ENCODE data around the gene SWAP70. TPM values are rescaled to one million over a fixed set of nuclear protein-coding genes. Genes with fewer than 3 reads are reported as not detected.

Gene SWAP70
- total and polyA plus RNA-seq, 2 of the 13 experiments (the other 11 are each of a cell fraction or from before 2014, with no cell fraction given): 4.6 to 8.7 TPM

DNA sequence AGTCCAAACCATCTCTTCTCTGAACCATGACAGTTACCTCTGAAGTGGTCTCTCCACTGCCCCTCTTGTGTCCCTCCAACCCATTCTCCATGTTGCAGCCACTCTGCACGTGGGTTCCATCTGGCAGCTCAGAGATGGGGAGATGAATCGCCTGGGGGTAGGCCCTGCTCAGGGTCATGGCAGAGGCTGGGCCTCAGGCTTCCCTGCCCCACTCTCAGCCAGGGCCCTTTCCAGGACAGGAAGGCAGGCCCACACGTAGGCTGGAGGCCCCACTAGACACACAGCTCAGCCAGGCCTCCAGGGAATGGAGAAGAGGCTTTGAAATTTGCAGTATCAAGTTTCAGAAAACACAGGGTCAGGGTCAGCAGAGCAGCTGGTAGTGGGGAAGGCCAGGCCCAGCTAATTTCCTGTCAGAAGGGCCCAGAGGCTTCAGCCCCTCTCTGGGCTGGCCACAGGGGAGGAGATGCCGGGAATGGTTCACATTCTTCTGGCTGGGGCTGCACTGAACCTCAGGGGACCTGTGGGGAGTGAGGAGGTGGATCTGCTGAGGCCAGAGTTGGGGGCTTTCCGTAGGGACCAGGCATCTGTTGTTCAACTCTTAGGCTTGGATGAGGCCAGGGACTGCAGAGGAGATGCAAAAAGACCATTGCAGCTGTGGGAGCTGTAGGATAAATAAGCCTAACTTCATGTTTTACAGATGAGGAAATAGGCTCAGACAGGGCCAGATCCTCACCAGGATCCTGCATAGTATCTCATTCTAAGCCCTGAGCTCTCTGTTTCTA, 101.6 kb downstream of the SWAP70 start (continued):
- TF ChIP-seq, protein P1, sequence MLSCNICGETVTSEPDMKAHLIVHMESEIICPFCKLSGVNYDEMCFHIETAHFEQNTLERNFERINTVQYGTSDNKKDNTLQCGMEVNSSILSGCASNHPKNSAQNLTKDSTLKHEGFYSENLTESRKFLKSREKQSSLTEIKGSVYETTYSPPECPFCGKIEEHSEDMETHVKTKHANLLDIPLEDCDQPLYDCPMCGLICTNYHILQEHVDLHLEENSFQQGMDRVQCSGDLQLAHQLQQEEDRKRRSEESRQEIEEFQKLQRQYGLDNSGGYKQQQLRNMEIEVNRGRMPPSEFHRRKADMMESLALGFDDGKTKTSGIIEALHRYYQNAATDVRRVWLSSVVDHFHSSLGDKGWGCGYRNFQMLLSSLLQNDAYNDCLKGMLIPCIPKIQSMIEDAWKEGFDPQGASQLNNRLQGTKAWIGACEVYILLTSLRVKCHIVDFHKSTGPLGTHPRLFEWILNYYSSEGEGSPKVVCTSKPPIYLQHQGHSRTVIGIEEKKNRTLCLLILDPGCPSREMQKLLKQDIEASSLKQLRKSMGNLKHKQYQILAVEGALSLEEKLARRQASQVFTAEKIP (CRISPR knock-in tag; IDR thresholded peaks at IDR 0.05; ENCODE audit: borderline replicate concordance): no peak
- TF ChIP-seq ZNF670 (CRISPR knock-in tag; IDR thresholded peaks at IDR 0.05; ENCODE audit: borderline replicate concordance) (peak; percentile 91; the same call in 1 of the 2 replicates), TP53 (CRISPR knock-in tag; conservative IDR thresholded peaks at IDR 0.05) (peak; percentile 59; the same call in 1 of the 2 replicates), SSRP1 (CRISPR knock-in tag; IDR thresholded peaks at IDR 0.05) (0 out of 2 replicates have a peak, but pooled peaks have one; percentile 72), PHF8 (CRISPR knock-in tag; IDR thresholded peaks at IDR 0.05) (peak; percentile 78), EZH2 (conservative IDR thresholded peaks at IDR 0.05; ENCODE audit: low read depth, low read length) (no peak), IRX3 (CRISPR knock-in tag; IDR thresholded peaks at IDR 0.05; ENCODE audit: borderline replicate concordance, low read depth) (no peak), SYNCRIP (IDR thresholded peaks at IDR 0.05; ENCODE audit: insufficient read depth, low read depth, low read length) (no peak), HOXD1 (CRISPR knock-in tag; IDR thresholded peaks at IDR 0.05) (peak; percentile 49; the same call in 1 of the 2 replicates), FOXA1 (IDR thresholded peaks at IDR 0.05) (no peak), FOXA1 (CRISPR knock-in tag; IDR thresholded peaks at IDR 0.05) (no peak), HES4 (CRISPR knock-in tag; IDR thresholded peaks at IDR 0.05; ENCODE audit: borderline replicate concordance) (peak; percentile 47; the same call in 1 of the 2 replicates), ZNF660 (CRISPR knock-in tag; IDR thresholded peaks at IDR 0.05; ENCODE audit: borderline replicate concordance, low read depth) (no peak; the same call in 1 of the 2 replicates), HHEX (CRISPR knock-in tag; IDR thresholded peaks at IDR 0.05) (no peak)
- TF ChIP-seq, protein P2, sequence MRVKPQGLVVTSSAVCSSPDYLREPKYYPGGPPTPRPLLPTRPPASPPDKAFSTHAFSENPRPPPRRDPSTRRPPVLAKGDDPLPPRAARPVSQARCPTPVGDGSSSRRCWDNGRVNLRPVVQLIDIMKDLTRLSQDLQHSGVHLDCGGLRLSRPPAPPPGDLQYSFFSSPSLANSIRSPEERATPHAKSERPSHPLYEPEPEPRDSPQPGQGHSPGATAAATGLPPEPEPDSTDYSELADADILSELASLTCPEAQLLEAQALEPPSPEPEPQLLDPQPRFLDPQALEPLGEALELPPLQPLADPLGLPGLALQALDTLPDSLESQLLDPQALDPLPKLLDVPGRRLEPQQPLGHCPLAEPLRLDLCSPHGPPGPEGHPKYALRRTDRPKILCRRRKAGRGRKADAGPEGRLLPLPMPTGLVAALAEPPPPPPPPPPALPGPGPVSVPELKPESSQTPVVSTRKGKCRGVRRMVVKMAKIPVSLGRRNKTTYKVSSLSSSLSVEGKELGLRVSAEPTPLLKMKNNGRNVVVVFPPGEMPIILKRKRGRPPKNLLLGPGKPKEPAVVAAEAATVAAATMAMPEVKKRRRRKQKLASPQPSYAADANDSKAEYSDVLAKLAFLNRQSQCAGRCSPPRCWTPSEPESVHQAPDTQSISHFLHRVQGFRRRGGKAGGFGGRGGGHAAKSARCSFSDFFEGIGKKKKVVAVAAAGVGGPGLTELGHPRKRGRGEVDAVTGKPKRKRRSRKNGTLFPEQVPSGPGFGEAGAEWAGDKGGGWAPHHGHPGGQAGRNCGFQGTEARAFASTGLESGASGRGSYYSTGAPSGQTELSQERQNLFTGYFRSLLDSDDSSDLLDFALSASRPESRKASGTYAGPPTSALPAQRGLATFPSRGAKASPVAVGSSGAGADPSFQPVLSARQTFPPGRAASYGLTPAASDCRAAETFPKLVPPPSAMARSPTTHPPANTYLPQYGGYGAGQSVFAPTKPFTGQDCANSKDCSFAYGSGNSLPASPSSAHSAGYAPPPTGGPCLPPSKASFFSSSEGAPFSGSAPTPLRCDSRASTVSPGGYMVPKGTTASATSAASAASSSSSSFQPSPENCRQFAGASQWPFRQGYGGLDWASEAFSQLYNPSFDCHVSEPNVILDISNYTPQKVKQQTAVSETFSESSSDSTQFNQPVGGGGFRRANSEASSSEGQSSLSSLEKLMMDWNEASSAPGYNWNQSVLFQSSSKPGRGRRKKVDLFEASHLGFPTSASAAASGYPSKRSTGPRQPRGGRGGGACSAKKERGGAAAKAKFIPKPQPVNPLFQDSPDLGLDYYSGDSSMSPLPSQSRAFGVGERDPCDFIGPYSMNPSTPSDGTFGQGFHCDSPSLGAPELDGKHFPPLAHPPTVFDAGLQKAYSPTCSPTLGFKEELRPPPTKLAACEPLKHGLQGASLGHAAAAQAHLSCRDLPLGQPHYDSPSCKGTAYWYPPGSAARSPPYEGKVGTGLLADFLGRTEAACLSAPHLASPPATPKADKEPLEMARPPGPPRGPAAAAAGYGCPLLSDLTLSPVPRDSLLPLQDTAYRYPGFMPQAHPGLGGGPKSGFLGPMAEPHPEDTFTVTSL (CRISPR knock-in tag; IDR thresholded peaks at IDR 0.05; ENCODE audit: borderline replicate concordance): peak; percentile 96
- TF ChIP-seq, protein P3, sequence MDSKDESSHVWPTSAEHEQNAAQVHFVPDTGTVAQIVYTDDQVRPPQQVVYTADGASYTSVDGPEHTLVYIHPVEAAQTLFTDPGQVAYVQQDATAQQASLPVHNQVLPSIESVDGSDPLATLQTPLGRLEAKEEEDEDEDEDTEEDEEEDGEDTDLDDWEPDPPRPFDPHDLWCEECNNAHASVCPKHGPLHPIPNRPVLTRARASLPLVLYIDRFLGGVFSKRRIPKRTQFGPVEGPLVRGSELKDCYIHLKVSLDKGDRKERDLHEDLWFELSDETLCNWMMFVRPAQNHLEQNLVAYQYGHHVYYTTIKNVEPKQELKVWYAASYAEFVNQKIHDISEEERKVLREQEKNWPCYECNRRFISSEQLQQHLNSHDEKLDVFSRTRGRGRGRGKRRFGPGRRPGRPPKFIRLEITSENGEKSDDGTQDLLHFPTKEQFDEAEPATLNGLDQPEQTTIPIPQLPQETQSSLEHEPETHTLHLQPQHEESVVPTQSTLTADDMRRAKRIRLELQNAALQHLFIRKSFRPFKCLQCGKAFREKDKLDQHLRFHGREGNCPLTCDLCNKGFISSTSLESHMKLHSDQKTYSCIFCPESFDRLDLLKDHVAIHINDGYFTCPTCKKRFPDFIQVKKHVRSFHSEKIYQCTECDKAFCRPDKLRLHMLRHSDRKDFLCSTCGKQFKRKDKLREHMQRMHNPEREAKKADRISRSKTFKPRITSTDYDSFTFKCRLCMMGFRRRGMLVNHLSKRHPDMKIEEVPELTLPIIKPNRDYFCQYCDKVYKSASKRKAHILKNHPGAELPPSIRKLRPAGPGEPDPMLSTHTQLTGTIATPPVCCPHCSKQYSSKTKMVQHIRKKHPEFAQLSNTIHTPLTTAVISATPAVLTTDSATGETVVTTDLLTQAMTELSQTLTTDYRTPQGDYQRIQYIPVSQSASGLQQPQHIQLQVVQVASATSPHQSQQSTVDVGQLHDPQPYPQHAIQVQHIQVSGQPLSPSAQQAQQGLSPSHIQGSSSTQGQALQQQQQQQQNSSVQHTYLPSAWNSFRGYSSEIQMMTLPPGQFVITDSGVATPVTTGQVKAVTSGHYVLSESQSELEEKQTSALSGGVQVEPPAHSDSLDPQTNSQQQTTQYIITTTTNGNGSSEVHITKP (CRISPR knock-in tag; IDR thresholded peaks at IDR 0.05; ENCODE audit: low read depth): peak; percentile 57; the same call in 1 of the 2 replicates
- TF ChIP-seq, protein P4, sequence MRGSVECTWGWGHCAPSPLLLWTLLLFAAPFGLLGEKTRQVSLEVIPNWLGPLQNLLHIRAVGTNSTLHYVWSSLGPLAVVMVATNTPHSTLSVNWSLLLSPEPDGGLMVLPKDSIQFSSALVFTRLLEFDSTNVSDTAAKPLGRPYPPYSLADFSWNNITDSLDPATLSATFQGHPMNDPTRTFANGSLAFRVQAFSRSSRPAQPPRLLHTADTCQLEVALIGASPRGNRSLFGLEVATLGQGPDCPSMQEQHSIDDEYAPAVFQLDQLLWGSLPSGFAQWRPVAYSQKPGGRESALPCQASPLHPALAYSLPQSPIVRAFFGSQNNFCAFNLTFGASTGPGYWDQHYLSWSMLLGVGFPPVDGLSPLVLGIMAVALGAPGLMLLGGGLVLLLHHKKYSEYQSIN (CRISPR knock-in tag; IDR thresholded peaks at IDR 0.05; ENCODE audit: borderline replicate concordance): no peak
